Kasumi-1 (cell line): ENCODE measurements around the gene ZNF580.

Experiments
- DNase-seq, 2 experiments: peaks; one replicate each; lab custom pipeline; 2025; lab: John Stamatoyannopoulos, UW

Gene ZNF580, protein sequence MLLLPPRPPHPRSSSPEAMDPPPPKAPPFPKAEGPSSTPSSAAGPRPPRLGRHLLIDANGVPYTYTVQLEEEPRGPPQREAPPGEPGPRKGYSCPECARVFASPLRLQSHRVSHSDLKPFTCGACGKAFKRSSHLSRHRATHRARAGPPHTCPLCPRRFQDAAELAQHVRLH

DNA sequence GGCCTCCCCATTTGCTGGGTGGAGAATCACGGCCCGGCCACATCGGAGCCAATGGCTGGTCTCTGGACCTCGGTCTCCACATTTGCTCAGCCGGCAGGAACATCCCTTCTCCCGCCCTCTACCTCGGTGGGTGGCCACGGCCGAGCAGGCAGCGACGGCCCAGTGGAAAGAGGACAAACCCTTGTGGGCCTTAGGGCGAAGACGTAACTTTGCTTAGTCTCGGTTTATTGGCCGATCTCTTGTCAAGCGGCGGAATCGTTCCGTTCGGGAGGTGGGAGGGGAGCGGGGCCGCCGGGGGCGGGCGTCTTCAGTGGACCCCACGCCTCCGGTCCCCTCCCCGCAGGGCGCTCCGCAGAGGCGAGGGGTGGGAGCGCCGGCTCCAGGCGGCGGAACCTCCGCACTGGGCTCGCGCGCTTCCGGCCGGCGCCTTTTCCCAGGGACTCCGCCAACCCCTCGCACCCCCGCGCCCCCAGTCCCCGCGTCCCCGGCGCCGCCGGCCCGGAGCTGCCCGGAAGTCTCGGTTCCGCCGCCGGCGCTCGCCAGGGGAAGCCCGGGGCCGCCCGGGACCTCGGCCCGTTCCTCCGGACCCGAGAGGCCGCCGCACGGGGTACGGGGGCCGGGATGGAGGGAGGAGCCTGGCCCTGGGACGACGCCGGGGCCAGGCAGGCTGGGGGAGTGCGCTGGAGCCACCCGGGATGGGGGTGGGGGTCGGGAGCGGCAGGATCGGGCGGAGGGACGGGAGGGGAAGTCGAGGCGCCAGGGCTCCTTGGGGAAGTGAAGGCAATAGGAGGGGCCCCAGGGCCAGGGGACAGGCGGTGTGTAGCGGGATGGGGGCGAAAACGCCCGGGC is at the start of gene ZNF580:
Gene ZNF580 (plus strand): TSS at position 426 of the 849 bp plus-strand sequence. CDS start 1,507 bp downstream, outside the sequence.
- peak; percentile 54 to 55 for DNase-seq

DNA sequence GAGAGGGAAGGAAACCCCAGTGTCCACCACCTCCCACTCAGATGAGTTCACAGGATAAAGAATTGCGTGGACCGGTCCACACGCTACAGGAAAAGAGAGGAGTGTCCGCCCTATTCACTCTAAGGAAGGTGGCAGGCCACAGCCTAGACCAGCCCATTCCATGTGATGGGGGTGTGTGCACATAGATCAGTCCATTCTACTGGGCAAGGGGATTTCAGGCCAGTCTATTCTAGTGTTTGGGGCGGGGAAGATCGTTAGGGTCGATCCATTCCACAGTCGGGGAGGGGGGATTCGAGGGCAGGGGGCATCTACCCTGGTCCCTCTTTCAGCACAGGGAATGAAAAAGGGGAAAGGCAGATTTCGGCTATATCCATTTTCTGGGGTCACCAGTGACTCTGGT is 49.2 kb upstream of the ZNF580 start:
- no peak for DNase-seq

DNA sequence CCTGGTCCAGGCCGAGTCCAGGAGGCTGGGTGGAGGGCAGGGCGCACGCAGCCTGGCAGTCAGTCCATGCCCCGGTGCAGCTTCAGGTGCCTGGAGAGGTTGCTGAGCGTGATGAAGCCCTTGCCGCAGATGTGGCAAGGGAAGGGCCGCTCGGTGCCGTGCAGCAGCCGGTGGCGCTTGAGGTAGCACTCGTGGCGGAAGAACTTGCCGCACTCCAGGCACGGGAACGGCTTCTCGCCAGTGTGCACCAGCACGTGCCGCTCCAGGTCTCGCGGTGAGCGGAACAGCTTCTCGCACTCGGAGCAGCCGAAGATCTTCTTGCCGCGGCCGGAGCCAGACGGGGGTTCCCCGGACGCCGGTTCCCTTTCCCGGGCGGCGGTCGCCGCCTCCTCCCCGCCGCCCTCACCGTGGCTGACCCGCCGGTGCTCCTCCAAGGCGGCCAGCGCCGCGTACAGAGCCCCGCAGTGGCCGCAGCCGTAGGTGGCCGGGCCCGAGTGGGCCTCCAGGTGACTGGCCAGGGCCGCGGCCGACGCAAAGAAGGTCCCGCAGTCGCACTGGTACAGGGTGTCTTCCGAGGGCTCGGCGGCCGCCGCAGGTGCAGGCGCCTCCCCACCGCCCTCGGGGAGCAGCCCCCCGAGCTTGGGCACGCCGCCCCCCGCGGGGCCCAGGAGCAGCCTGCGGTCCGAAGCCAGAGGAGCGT is 48.3 kb upstream of the ZNF580 start:
- DNase-seq = no peak

DNA sequence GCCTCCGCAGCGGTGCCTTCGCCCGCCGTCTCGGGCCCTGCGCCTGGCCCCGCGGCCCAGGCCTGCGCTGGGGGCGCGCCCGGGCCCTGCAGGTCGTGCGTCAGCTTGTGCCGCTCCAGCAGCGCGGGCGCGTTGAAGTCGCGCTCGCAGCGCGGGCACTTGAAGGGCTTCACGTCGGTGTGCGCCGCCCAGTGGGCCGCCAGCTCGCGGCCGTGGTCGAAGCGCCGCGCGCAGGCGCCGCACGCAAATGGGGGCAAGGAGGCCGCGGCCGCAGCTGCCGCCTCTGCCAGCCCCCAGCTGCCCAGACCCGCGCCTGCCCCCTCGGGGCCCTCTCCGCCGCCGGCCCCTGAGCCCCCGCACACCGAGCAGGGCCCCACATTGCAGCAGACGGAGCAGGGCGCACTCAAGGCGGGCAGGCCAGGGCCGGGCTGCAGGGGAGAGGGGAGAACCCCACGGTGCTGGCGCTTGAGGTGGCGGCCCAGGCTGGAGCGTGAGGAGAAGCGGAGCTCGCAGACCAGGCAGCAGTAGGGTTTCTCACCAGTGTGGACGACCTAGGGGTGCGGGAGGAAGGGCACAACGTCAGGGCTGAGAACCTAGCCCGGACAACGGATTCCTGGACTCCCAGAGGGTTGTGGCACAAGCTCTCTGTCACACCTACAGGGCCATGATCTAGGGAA is 47.6 kb upstream of the ZNF580 start:
- DNase-seq = no peak

DNA sequence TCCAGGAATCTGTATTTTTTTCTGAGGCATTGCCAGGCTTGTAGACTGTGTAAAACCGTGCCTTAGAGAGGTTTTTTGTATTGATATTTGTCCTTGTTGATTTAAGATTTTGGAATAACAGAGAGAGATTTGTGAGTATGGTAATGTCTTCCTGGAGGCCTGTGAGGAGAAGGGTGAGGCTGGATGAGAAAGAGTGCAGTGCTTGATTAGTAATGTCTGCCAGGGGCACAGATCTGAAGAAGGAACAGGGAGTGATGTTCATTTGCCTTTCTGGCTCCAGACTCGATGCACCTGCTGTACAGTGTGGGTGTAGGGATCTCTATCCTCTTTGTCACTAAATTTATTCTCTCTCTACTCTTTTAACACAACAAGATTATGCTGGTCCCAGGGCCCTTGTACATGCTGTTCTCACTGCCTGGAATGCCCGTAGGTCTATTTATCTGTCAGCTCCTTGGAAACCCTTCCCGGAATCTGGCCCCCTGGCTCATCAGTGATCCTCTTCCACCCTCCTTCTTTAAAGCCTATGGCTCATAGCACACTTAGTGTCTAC is 45.7 kb upstream of the ZNF580 start:
- DNase-seq = no peak

DNA sequence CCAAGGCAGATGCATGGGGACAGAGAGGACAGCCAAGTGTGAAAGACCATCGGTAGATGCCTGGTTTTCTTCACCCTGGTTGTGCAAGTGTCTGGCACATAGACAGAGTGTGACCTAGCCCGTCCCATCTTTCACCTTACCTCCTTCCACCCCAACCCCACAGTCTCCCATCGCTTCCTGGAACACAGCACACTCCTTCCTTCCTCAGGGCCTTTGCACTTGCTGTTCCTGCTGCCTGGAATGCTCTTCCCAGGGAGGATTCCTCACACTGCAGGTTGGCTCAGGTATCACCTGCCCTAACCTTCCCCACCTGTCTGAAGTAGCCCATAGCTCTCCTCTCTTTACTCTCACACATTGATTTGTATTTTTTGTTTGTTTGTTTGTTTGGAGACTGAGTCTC is 44.5 kb upstream of the ZNF580 start:
- DNase-seq = no peak

DNA sequence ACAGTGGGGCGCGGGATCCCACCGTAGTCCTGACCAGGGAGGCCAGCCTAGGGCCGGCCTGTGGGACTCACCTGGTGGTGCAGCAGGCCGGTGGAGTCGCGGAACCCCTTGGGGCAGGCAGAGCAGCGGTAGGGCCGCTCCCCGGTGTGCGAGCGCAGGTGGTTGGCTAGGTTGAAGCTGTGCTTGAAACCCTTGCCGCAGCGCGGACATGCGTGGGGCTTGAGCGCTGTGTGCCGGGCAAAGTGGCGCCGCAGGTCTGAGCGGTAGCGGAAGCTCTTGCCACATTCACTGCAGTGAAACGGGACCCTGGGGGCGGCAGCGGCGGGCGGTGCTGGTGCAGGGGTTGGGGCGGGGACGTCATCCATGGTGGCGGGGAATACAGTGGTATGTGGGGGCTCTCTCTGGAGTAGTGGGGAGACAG is 43.3 kb upstream of the ZNF580 start:
- DNase-seq = no peak

DNA sequence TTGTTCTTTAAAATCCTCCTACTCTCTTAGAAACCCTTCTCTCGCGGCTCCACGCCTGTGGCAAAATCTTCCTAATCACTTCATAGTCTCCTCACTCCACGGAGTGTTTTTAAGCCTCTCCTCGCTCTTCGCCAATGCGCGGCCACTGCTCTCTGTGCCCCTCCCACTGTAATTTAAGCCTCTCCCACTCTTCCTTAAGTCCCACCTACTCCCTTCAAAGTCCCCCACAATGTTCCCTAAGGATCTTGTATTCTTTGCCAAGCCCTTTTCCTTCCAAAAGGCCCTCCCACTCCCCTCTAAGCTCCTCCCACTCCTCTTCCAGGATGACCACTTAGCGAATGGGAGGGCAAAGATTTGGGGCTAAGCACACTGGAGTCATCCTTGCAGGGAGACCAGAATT is 42.8 kb upstream of the ZNF580 start:
- no peak for DNase-seq

DNA sequence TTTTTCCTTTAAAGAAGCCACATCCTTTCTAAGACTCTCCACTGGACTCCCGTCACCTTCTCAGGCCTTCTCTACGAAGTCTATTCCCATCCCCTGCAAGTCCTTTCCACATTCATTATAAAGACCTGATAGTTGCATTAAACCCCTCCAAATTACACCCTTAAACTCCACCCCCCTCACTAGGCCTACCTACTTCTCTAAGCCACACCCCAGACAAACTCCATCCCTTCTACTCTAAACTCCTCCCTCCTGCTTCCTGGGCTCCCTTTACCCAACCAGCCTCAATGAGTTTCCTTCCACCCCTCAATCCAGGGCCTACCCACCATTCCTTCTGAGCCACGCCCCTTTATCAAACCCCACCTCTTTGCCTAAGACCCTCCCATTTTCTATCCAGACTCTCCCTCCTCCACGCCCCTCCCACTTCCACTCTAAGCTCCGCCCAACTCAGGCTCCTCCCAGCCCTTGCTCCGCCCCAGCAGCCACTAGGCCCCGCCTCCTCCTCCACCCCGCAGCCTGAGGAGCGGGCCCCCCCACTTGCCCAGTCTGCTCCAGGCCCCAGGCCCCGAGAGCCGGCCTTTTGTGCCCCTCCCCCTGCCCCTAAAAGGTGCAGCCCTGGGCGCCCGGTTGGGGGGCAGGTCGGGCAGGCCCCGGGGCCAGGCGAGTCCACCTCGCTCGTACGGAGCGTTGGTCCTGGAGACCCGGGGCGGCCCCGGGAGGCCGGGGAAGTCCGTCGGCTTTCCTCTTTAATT is 41.9 kb upstream of the ZNF580 start:
- peak; percentile 97 for DNase-seq

DNA sequence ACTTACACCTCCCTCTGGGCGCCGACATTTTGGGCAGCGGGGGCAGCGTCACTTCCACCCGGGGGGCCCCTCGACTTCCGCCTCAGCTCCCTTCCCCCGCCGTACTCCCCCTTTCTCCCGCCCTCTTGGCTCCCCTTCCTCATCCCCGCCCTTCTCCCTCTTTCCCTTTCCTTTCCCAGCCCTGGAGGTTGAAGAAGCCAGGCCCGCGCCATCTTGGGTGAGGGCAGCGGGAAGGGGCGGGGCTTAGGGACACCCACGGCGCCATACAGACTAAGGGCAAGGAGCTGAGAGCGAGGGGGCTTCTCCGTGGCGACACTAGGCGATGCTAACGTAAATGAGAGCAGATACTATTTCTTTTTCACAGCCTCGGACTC is 41.3 kb upstream of the ZNF580 start, which contains the start of gene FIZ1:
Gene FIZ1 (minus strand): TSS at position 50 of the 374 bp plus-strand sequence. CDS start 1,652 bp downstream, outside the sequence.
- DNase-seq = peak; percentile 97

DNA sequence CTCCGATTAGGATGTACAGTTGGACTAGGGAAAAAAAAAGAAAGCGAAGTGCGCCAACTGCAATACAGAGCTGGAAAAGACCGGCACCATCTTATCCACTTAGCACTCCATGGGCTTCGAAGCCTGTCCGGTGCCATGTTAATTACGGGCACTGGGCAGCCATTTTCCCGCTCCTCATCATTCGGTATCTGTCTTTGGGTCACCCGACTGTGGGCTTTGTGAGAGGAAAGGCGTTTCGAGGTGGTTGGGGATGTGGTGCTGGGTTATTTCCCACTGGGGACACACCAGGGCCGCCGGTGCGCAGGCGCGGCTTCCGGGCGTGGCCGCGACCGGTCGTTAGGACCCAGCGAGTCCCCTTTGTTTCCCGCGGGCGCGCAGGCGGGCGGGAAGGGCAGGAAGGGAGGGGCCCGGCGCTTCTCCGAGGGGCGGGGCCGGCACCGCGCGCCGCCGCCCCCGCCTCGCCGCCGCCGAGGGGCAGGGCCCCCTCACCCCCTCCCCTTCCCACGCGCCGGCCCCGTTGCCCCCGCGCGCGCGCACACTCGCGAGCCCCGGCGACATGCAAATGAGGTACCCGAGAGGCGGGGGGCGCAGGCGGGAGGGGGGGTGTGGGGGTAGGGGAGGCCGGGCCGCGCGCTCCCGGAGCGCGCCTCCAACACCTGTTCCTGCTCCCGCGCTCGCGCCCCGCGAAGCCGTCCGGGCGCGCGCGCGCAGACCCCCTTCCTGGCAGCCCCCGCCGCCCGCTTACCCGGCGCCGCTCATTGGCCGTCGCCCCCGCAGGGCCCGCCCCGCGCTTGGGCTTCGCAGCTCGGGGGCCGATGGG is 40.8 kb upstream of the ZNF580 start, which contains the start of gene ZNF524:
Gene ZNF524 (plus strand): TSS at position 447 of the 820 bp plus-strand sequence. CDS start 1,825 bp downstream, outside the sequence.
- peak; percentile 82 to 86 for DNase-seq

DNA sequence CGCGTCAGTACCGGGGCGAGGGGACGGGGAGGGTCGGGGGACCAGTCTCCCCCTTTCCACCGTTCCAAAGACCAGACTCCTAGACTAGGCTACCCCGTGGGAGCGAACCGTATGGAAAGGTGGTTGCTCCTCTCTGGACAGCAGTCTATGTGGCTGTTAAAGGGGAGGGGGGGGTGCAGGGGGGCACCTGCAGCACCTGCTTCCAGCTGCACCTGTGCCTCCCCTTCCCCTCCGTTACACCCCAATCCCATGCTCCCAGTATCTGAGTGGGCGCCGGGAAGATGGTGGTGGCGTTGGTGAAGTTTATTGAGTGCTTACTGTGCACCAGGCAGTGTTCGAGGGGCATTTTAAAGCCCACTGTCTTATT is 40.2 kb upstream of the ZNF580 start:
- no peak for DNase-seq

DNA sequence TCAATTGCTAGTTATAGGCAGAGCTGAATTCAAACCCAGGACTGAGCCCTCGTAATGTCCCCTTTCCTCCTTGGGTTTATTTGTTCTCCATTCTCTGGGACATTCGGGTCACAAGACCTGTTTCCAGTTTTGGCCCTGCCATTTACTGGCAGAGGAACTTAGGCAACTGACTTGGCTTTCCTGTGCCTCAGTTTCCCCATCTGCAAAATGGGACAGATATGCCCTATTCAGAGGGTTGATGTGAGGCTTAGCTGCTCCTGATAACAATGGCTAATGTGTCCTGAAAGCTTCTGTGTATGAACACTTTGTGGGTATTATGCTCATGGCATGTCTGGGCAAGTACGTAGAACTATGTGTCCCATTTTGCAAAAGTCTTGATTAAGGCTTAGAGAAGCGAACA is 39.7 kb upstream of the ZNF580 start:
- DNase-seq = no peak

DNA sequence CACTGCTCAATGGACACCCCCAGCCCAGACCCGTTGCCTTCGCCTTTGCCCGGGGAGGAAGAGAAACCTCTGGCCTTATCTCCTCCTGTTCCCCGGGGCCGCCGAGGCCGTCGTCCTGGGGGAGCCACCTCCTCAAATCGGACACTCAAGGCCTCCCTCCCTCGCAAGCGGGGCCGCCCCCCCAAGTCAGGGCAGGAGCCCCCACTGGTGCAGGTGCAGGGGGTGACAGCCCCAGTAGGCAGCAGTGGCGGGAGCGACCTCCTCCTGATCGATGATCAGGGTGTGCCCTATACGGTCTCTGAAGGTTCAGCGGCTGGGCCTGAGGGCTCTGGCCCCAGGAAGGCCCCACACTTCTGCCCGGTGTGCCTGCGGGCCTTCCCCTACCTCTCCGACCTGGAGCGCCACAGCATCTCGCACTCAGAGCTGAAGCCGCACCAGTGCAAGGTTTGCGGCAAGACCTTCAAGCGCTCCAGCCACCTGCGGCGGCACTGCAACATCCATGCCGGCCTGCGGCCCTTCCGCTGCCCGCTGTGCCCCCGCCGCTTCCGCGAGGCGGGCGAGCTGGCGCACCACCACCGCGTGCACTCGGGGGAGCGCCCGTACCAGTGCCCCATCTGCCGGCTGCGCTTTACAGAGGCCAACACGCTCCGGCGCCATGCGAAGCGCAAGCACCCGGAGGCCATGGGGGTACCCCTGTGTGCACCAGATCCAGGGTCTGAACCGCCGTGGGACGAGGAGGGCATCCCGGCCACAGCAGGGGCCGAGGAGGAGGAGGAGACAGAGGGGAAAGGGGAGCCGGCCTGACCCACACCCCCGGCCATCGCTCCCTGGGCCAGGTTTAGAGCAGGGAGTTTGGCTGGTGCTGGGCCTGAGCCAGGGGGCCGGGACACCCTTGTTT is 38.4 kb upstream of the ZNF580 start:
- no peak for DNase-seq

DNA sequence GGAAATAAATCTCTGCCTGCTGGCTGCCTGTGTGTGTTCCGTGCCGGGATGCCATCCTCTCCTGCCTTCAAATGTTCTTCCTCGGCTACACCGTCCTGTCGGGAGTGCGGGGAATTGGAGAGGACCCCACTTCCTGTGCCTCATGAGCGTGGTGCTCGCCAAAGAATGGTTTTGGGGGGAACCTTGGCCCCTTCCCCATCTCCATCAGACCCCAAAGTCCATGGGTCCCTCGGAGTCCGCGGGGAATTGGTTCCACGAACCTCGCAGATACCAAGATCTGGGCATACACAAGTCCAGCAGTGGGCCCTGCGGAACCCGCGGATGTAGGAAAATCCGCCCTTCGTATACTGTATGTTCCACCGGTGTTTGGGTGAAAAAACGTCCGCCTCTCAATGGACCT is 37.7 kb upstream of the ZNF580 start:
- no peak for DNase-seq

DNA sequence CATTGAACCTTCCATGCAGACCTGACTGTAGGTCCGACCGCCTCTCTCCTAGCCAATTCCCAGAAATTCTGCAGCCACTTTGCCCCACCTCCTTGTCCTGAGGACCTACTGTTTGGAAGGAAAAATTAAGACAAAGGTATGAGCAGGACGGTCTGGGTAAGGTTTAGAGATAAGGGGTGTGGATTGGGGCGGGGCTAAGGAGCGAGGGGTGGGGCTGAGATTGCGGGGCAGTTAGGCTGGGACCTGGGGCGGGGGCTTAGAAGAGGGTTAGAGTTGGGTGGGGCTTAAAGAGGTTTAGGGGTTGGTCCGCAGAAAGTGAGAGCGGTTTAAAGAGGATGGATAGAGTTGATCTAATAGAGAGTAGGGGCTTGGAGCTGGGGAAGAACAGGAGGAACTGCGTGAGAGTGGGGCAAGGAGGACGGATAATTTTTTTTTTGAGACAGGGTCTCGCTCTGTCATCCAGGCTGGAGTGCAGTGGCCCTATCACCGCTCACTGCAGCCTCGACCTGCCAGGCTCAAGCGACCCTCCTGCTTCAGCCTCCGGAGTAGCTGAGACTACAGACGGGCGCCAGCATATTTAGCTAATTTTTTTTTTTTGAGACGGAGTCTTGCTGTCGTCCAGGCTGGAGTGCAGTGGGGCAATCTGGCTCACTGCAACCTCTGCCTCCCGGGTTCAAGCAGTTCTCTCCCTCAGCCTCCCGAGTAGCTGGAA is 37.1 kb upstream of the ZNF580 start:
- no peak for DNase-seq

DNA sequence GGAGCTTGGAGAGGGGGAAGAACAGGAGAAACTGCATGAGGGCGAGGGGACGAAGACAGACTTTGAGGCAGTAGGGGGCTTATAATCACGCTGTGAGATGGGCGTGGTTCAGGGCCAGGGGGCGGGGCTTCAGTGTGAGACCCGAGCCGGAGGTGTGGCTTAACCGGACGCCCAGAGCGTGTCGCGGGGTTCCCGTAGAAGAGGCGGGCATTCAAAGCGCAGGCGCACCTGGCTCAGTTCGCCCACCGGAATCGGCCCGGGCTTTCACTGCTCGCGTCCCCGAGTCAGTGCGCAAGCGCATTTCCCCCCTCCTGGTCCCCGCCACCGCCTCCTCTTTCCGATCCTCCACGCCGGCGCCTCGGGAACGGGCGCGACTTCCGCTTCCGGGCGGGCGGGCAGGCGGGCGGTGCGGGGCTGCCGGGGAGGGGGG is 35.6 kb upstream of the ZNF580 start:
- peak; percentile 95 to 99 for DNase-seq
